Measurements from ENCODE around the gene NANOG.
"Not testable (repeated sequence)": the region's sequence is repeated elsewhere in the genome, so short reads cannot be mapped to it uniquely, and the experiment has no call there.

Gene NANOG

DNA sequence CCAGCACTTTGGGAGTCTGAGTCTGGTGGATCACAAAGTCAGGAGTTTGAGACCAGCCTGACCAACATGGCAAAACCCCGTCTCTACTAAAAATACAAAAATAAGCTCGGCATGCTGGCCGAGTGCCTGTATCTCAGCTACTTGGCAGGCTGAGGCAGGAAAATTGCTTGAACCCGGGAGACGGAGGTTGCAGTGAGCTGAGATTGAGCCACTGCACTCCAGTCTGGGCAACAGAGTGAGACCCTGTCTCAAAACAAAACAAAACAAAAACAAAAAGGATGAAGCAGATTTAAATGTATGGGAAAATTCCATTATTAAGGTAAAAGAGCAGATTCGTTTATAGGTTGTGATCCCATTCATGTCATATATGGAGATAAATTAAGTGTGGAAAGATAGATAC is 17.1 kb downstream of the NANOG start:
- DNase-seq (ENCODE audit: low spot score), result not testable (repeated sequence)

GRCh38 chr12:7806863-7807487 is 17.8 kb downstream of the NANOG start:
- DNase-seq (ENCODE audit: low spot score), result peak; percentile 81

DNA sequence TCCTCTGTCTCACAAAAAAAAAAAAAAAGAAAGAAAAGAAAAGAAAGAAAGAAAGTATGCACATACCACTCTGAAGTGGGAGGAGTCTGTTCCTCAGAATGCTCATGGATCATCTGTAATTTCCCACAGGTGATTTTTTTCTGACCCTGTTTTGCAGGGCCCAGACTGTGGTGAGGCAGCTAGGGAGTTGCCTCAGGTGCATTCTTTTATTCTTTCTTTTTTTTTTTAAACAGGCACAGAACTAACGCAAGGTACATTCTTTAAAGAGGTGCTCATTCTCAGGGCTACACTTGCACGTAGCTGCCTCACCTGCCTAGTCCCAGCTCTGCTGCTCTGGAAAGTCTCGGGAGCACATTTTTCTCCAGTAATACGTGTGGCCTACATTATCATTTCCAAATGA is 36.6 kb downstream of the NANOG start:
- DNase-seq (ENCODE audit: low spot score), result not testable (repeated sequence)

GRCh38 chr12:7829737-7830136 is 40.5 kb downstream of the NANOG start:
- DNase-seq (ENCODE audit: low spot score), result not testable (repeated sequence)

DNA sequence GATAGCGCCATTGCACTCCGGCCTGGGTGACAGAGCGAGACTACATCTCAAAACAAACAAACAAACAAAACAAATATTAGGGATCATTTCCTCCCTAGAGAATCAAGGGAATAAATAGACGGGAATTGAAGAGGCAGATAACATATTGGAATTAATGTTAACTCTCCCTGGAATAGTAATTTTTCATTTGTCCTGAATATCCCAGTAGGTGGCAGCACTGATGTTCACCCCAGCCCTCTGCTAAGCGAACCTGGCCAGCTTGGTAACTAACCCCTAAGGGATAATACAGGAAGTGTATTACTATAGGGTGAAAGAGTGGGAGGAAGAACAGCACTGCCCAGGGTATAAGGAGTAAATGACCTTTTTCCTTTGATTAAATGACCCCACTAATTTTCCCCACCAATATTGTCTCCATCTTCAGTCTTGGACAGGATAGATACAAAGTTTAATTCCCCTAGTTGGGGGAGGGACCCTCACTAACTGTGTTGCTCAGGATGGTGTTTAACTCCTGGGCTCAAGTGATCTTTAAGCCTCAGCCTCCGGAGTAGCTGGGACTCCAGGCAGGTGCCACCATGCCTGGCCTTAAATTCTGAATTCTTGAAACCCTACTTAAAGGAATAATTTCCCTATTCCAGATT is 43.0 kb downstream of the NANOG start:
- DNase-seq (ENCODE audit: low spot score), result peak; percentile 86

- not testable (repeated sequence) for DNase-seq (ENCODE audit: low spot score)
Observed at GRCh38 chr12:7833201-7833600, 44.0 kb downstream of the NANOG start.

DNA sequence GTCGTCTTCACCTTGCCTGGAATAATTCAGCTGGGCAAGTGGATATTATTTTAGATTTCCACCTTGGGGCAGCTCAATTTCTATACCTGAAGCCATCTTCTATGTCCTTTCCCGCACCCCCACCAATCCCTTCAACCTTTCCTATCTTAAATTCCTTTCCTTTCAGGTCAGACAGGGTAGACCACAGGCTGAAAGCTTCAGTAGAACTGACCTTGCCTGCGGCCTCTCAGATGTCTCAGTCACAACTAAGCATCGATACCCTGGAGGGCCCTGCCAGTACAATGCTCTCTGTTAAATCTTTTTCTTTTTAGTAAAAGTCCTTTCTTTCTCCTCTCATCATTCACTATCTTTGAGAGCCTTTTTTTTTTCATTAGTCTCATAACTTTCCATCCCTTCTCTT is 44.6 kb downstream of the NANOG start:
- DNase-seq (ENCODE audit: low spot score), result no peak

DNA sequence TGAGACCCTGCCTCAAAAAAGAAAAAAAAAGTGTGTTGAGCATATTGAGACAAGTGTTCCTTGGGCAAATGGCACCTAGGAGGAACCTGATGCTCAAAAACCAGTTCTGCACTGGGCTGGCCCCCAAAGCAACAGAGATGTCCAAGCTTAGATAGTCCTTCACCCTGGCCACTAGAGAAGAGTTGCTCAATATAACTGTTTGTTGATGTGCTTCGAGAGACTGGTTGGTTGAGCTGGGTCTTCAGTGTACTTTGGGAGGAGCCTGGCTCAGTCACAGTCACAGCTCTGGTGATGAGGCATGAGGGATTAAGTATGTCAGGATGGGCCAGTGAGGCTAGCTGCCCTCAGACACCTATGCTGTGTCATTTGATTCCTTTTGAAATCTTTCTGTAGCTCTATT is 45.5 kb downstream of the NANOG start:
- no peak for DNase-seq (ENCODE audit: low spot score)

DNA sequence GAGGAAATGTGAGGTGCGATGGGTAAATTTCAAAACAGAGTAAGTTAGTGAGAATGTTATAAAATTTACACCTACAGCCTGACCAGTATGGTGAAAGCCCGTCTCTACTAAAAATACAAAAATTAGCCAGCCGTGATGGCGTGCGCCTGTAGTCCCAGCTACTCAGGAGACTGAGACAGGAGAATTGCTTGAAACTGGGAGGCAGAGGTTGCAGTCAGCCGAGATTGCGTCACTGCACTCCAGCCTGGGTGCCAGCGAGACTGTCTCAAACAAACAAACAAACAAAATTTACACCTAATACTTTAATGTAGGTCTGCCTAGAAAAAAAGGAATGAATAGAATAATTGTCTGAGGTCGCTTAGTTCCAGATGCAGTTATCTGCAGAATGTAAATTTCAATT is 45.9 kb downstream of the NANOG start:
- no peak for DNase-seq (ENCODE audit: low spot score)

GRCh38 chr12:7835766-7836165 is 46.6 kb downstream of the NANOG start:
- no peak for DNase-seq (ENCODE audit: low spot score)

DNA sequence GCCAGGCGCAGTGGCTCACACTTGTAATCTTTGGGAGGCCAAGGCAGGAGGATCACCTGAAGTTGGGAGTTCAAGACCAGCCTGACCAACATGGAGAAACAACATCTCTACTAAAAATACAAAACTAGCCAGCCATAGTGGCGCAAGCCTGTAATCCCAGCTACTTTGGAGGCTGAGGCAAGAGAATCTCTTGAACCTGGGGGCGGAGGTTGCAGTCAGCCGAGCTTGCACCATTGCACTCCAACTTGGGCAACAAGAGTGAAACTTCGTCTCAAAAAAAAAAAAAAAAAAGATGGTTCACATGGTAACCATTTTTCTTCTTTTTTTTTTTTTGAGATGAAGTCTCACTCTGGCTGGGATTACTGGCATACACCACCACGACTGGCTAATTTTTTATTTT is 48.2 kb downstream of the NANOG start:
- DNase-seq (ENCODE audit: low spot score), result no peak

DNA sequence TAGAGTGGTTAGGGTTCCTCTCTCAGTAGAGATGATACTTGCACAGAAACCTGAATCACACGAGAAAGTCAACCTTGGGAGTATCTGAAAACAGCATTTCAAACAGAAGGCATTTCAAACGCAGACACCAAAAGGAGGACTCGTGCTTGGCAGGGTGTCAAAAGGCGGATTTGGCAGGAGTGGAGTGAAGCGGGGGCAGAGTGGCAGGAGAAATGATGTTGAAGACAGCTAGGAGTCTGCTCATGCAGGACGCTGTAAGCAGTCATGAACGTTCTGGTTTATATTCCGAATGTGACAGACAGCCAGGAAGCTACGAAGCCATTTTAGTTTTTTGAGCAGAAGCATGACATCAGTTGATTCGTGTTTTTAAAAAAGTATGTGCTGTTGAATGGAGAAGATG is 50.0 kb downstream of the NANOG start:
- DNase-seq (ENCODE audit: low spot score), result not testable (repeated sequence)

DNA sequence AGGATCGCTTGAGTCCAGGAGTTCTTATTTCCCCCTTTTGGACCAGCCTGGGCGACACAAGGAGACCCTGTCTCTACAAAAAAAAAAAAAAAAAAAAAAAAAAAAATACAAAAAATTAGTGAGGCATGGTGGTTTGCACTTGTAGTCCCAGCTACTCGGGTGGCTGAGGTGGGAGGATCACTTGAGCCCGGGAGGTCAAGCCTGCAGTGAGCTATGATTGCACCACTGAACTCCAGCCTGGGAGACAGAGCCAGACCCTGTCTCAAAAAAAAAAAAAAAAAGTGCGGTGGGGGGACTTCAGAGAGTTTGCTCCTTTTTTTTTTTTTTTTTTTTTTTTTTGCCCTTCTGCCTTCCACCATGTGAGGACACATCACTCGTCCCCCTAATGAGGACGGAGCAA is 50.6 kb downstream of the NANOG start:
- DNase-seq (ENCODE audit: low spot score), result not testable (repeated sequence)

DNA sequence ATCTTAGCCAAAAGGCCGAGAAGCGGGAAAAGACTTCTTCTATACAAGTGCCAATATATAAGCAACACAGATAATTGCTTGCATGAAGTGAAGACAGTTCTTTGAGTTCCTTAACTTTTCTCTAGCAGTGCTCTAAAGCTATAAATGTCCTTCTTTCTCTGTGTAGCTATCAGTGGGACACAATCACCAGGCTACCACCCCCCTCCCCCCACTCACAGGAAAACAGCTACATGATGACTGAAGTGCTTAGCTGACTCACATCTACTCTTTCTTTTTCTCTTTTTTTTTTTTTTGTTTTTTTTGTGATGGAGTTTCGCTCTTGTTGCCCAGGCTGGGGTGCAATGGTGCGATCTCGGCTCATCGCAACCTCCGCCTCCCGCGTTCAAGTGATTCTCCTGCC is 53.2 kb downstream of the NANOG start:
- DNase-seq (ENCODE audit: low spot score), result not testable (repeated sequence)

DNA sequence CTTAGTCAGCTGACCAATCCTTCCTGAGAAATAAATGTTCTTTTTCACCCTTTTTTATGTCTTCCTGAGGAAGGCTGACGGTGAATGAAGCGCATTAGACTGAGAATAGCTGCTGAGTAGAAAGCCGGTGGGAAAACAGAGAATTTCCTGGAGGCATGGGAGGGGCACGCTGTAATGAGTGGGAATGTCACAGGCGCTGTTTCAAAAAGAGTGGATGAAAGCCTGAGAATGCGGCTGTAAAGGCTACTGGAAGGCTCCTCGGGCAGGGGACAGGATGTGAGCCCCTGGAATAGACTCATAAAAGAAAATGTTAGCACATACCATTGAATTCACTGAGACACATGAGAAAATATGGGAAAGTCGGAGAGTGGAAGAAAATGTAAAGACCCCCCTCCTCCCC is 53.9 kb downstream of the NANOG start:
- not testable (repeated sequence) for DNase-seq (ENCODE audit: low spot score)

DNA sequence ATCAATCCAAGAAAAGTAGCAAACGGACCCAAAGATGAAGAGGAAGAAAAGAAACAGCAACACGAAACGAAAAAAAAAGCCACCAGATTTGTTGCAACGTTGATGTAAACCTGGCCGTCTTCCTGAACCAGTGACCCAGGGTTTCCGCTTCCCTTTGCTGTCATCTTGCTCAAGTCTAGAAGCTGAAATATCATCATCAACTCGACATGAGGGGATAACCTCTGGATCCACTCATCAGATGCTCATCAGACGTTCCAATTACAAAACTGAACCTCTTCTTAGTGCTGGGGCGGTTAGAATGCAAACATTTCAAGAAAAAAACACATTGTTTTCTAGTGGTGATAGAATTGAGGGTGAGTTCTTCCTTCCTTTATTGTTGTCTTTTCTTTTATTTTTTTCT is 54.4 kb downstream of the NANOG start:
- DNase-seq (ENCODE audit: low spot score), result not testable (repeated sequence)

- DNase-seq (ENCODE audit: low spot score), result no peak
Observed at GRCh38 chr12:7844116-7844515, 54.9 kb downstream of the NANOG start.

DNA sequence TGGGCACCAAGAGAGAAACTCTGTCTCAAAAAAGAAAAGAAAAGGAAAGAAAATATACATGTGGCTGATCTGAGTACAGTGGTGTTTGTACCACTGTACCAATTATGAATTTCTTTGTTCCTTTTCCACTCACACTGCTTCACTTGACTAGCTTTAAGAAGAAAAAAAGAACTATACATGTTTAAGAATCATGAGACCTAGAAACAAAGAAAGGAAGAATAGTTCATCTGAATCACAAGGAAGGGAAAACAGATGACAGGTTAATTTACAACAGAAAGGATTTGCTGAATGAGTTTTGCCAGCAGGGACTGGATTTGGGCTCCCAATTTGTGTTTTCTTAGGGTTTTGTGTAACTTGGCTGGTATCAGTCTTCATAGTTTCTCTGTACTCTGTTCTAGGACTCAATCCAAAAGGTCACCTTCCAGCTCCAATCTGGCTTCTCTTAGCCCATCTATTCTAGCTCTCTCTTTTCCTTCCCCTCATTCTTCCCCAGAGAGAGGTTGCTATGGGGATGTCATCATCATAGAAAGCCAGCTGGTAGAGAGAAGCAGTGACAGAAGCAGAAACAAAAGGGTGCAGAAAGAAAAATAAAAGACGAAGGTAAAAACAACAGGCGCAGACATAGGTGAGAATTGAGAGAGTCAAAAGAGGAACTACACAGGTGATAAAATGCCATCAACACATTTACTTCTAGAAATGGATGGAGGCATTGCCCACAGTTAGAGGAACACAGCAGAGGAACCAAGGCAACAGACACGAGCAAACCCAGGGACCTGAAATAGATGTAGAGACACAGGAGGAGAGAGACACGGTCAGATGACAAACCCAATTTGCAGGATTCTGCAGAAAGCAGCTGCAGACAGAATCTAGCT is 58.3 kb downstream of the NANOG start:
- DNase-seq (ENCODE audit: low spot score), result not testable (repeated sequence)

DNA sequence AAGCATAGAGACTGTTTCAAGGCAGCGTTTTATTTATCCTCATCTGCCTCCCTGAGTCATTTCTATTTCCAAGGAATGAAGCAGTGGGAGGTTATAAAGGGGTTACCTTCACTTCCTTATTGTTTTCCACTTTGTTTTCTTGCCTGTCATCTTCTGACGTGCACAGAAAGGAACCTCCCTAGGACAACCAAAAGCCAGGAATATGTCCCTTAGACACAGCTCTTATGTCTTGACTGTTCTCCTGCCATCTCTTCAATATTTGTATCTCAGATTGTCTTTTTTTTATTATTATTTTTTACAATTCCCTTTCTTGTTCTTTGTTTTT is 58.9 kb downstream of the NANOG start:
- DNase-seq (ENCODE audit: low spot score), result not testable (repeated sequence)

Measured in AG08395 (cell line).